Breast epithelium (tissue), 4 donors: ENCODE data around the gene NR6A1. TPM values are rescaled to one million over a fixed set of nuclear protein-coding genes. Genes with fewer than 3 reads are reported as not detected.

Source experiments
- DNase-seq, 2 donors: peaks; one replicate each; pipeline ENCODE4 v3.0.0-alpha.2; 2019; ENCODE audit warnings: low spot score in 2 of 2
- H3K27ac ChIP-seq, 2 donors: fragments of 200-600 bp; sonication (generic) in 1 of 2; one replicate each; pipeline ENCODE4 v1.5.1; 2016 to 2019; ENCODE audit warnings: mild to moderate bottlenecking in 1 of 2
- H3K27me3 ChIP-seq, 2 donors: fragments of 200-600 bp; sonication (generic) in 1 of 2; one replicate each; pipeline versions ENCODE4 v1.5.1 to v1.6.0; 2017 to 2019; ENCODE audit warnings: control low read depth in 1 of 2, mild to moderate bottlenecking in 1 of 2
- H3K36me3 ChIP-seq: fragments of 200-600 bp; one replicate; pipeline ENCODE4 v1.5.1; 2019
- H3K4me1 ChIP-seq, 2 donors: fragments of 200-600 bp; sonication (generic); one replicate each; pipeline ENCODE4 v1.5.1; 2016 to 2019; ENCODE audit warnings: control low read depth in 1 of 2
- H3K4me3 ChIP-seq, 3 donors: fragments of 200-600 bp; sonication (generic); 1 replicate in 2 of 3; 2 replicates in 1 of 3; pipeline ENCODE4 v1.5.1; 2016 to 2019; ENCODE audit warnings: mild to moderate bottlenecking in 3 of 3, moderate library complexity in 2 of 3
- H3K9me3 ChIP-seq, 2 donors: fragments of 200-600 bp; sonication (generic) in 1 of 2; one replicate each; pipeline ENCODE4 v1.5.1; 2016 to 2019; ENCODE audit warnings: control low read depth in 1 of 2
- POLR2A ChIP-seq: fragments of 450-650 bp; IDR thresholded peaks from one replicate; pipeline ENCODE4 v1.6.1; 2016; ENCODE audit warnings: antibody characterized with exemption, mild to moderate bottlenecking, moderate library complexity
- POLR2AphosphoS5 ChIP-seq, 3 donors: sonication (generic); formaldehyde crosslinking; IDR thresholded peaks; one replicate each; pipeline ENCODE4 v1.6.1; 2017; ENCODE audit warnings: antibody characterized with exemption in 3 of 3
- intact Hi-C: fragments of 100-400 bp; cut with DNase I; formaldehyde crosslinking; loops from one replicate; pipeline ENCODE4 v1.15.1; 2023; ENCODE audit warnings: low total_unique reads
- total RNA-seq, 3 donors: library from RNA; depleted of rRNA; stranded (reverse); fragments of >200 nt; gene quantifications; one replicate each; pipeline ENCODE4 v1.1.0, GENCODE V29; 2016
- TF ChIP-seq, protein P1 (sequence below), 3 donors: fragments of 450-650 bp; IDR thresholded peaks; one replicate each; pipeline ENCODE4 v1.5.1; 2016 to 2017; ENCODE audit warnings: antibody characterized with exemption in 3 of 3, mild to moderate bottlenecking in 3 of 3, moderate library complexity in 3 of 3

The NR6A1 gene
- total RNA-seq, 3 donors from 2014 or later = 1.3 to 5.3 (median 3.9) TPM

DNA sequence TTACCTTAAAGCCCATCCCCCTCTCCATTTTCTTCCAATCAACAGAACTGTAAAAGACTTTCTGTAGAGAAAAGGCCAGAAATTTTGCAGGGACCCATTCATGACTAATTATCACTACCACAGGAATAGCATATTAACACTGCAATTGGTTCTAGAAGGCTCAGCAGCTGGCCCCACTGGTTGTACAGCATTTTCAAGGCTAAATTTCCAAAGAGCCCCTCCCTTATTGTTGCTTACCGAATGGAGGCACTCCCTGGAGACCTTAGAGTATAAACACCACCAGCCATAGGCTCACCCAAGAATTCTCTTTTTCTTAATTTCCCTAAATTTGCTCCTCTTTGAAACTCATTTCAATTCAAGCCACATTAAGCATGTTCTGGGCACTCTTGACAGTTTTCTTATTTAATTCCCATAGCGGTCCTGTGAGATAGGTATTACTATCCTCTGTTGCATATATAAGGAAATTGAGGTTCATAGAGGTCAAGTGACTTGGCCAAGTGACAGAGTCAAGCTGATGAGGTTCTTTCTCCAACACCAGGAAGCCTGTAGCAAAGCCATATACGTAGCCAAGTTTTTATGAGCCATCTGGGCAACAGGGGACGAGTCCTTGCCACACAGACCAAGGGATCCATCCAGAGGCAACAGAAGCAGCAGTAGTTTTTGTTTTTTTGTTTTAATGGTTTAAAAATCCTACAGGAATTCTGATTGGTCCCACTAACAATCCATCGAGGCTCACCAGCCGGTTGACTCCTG, 180.0 kb downstream of the NR6A1 start:
- Histone ChIP-seq H3K4me1 (peaks cover 0 to 5% of the 10 kb centered on the region in 2 donors), H3K36me3 (no peaks in the 10 kb centered on the region)
- intact Hi-C loops = no loop called here

DNA sequence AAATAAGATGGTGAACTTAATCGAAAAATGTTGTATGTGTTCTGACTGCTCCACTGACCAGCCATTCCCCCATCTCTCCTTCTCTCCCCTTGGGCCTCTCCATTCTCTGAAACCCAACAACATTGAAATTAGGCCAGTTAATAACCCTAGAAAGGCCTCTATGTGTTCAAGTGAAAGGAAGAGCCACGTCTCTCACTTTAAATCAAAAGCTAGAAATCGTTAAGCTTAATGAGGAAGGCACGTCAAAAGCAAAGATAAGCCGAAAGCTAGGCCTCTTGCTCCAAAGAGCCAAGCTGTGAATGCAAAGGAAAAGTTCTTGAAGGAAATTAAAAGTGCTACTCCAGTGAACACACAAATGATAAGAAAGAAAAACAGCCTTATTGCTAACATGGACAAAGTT, 186.5 kb downstream of the NR6A1 start:
- no peak overlapping the region for H3K27ac ChIP-seq
- H3K36me3 ChIP-seq = no peaks in the 10 kb centered on the region
- intact Hi-C loops = no loop called here
- no peaks in the 10 kb centered on the region for H3K4me1 ChIP-seq
- H3K9me3 ChIP-seq = no peaks in the 10 kb centered on the region
- no peak for DNase-seq
- H3K27me3 ChIP-seq = no peaks in the 10 kb centered on the region
- TF ChIP-seq POLR2AphosphoS5 (IDR thresholded peaks at IDR 0.05) = no peak
- TF ChIP-seq, protein P1, sequence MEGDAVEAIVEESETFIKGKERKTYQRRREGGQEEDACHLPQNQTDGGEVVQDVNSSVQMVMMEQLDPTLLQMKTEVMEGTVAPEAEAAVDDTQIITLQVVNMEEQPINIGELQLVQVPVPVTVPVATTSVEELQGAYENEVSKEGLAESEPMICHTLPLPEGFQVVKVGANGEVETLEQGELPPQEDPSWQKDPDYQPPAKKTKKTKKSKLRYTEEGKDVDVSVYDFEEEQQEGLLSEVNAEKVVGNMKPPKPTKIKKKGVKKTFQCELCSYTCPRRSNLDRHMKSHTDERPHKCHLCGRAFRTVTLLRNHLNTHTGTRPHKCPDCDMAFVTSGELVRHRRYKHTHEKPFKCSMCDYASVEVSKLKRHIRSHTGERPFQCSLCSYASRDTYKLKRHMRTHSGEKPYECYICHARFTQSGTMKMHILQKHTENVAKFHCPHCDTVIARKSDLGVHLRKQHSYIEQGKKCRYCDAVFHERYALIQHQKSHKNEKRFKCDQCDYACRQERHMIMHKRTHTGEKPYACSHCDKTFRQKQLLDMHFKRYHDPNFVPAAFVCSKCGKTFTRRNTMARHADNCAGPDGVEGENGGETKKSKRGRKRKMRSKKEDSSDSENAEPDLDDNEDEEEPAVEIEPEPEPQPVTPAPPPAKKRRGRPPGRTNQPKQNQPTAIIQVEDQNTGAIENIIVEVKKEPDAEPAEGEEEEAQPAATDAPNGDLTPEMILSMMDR (IDR thresholded peaks at IDR 0.05) = no peak
- TF ChIP-seq POLR2A = no peak
- no peak overlapping the region for H3K4me3 ChIP-seq

More for the DNA sequence above, 180.0 kb downstream of the NR6A1 start:
- no peak for DNase-seq
- Histone ChIP-seq H3K27ac (no peak overlapping the region), H3K27me3 (no peaks in the 10 kb centered on the region), H3K9me3 (no peaks in the 10 kb centered on the region), H3K4me3 (no peak overlapping the region)
- TF ChIP-seq, protein P1 (IDR thresholded peaks at IDR 0.05) = no peak
- TF ChIP-seq POLR2A (no peak), POLR2AphosphoS5 (IDR thresholded peaks at IDR 0.05) (no peak)

DNA sequence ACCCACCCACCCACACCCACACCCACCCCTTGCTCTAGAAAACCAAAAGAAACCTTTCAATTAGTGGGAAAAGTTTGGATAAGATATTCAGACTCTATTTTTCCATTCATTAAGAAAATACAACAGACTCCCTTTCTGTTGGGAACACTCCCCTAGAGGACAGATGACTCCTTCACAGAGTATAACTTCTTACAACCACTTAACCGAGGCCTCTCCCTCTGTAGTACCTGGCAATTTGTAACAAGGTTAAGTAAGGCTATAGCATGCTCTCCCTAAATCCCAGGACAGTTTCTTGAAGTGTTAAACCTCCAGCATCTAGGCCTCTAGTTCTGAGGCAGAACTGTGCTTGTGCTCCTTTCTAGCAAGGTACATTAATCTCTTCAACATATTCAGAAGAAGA, 188.0 kb downstream of the NR6A1 start:
- DNase-seq = no peak
- Histone ChIP-seq H3K4me3 (no peak overlapping the region), H3K36me3 (no peaks in the 10 kb centered on the region), H3K27me3 (no peaks in the 10 kb centered on the region), H3K4me1 (no peaks in the 10 kb centered on the region), H3K27ac (no peak overlapping the region), H3K9me3 (no peaks in the 10 kb centered on the region)
- TF ChIP-seq POLR2AphosphoS5 (IDR thresholded peaks at IDR 0.05) (no peak), POLR2A (no peak)
- TF ChIP-seq, protein P1 (IDR thresholded peaks at IDR 0.05) = no peak
- intact Hi-C loops = no loop called here

DNA sequence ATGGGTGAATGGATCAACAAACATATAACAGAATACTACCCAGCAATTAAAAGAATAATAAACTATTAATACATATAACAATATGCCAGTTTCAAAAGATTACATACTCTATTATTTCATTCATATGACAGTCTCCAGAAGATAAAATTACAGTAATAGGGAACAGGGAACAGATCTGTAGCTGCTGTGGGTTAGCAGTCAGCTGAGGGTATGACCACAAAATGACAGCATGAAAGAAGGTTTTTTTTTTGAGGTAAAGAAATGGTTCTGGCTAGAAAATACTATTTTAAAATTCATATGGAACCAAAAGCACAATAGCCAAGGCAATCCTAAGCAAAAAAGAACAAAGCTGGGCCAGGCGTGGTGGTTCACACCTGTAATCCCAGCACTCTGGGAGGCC, 190.9 kb downstream of the NR6A1 start:
- H3K27me3 ChIP-seq = no peaks in the 10 kb centered on the region
- TF ChIP-seq POLR2AphosphoS5 (IDR thresholded peaks at IDR 0.05) (no peak), POLR2A (no peak)
- TF ChIP-seq, protein P1 (IDR thresholded peaks at IDR 0.05) = no peak
- no peaks in the 10 kb centered on the region for H3K4me1 ChIP-seq
- no peak overlapping the region for H3K27ac ChIP-seq
- H3K4me3 ChIP-seq = no peak overlapping the region
- H3K36me3 ChIP-seq = no peaks in the 10 kb centered on the region
- intact Hi-C loops = no loop called here
- no peak for DNase-seq
- H3K9me3 ChIP-seq = no peaks in the 10 kb centered on the region

DNA sequence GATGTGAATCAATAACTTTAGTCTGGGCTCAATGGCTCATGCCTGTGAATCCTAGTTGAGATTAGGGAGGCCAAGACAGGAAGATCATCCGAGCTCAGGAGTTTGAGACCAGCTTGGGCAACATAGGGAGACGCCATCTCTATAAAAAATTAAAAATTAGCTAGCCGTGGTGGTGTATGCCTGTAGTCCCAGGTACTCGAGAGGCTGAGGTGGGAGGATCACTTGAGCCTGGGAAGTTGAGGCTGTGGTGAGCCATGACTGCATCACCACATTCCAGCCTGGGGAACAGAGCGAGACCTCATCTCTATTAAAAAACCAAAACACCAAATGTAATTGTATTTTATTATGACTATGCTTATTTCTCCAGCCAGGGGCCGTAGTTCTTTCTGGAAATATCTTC, 194.4 kb downstream of the NR6A1 start:
- no peaks in the 10 kb centered on the region for H3K27me3 ChIP-seq
- H3K9me3 ChIP-seq = no peaks in the 10 kb centered on the region
- H3K27ac ChIP-seq = no peak overlapping the region
- H3K4me1 ChIP-seq = no peaks in the 10 kb centered on the region
- H3K4me3 ChIP-seq = no peak overlapping the region
- intact Hi-C loops = no loop called here
- H3K36me3 ChIP-seq = no peaks in the 10 kb centered on the region
- no peak for DNase-seq
- no peak for TF ChIP-seq POLR2AphosphoS5 (IDR thresholded peaks at IDR 0.05)
- TF ChIP-seq, protein P1 (IDR thresholded peaks at IDR 0.05) = no peak
- no peak for TF ChIP-seq POLR2A
